Measurements from ENCODE around the gene TSHZ2.

Gene TSHZ2

GRCh38 chr20:52943185-52943841 lies 28.8 kb upstream of the TSHZ2 start:
- WGBS, result 91% methylated on average over 2 of the region's 2 CpGs
- Histone ChIP-seq H3K27ac (ENCODE audit: low read depth, low read length) (no peak overlapping the region), H3K9ac (ENCODE audit: low read depth, low read length) (no peak overlapping the region), H3K4me1 (ENCODE audit: insufficient read depth, low read length) (no peaks in the 10 kb centered on the region), H3K36me3 (ENCODE audit: insufficient read depth, low read length) (no peaks in the 10 kb centered on the region), H3K9me3 (ENCODE audit: insufficient read depth, low read depth, low read length) (no peaks in the 10 kb centered on the region), H3K4me3 (ENCODE audit: low read length) (no peak overlapping the region), H3K27me3 (ENCODE audit: insufficient read depth, low read length) (no peaks in the 10 kb centered on the region)

- H3K4me1 ChIP-seq (ENCODE audit: insufficient read depth, low read length), result no peaks in the 10 kb centered on the region
- H3K9ac ChIP-seq (ENCODE audit: low read depth, low read length), result no peak overlapping the region
- 80% methylated on average over 1 of the region's 1 CpG for WGBS
- no peaks in the 10 kb centered on the region for H3K36me3 ChIP-seq (ENCODE audit: insufficient read depth, low read length)
- no peaks in the 10 kb centered on the region for H3K27me3 ChIP-seq (ENCODE audit: insufficient read depth, low read length)
- no peak overlapping the region for H3K4me3 ChIP-seq (ENCODE audit: low read length)
- no peaks in the 10 kb centered on the region for H3K9me3 ChIP-seq (ENCODE audit: insufficient read depth, low read depth, low read length)
- H3K27ac ChIP-seq (ENCODE audit: low read depth, low read length), result no peak overlapping the region
Observed at GRCh38 chr20:52945268-52945667, 26.9 kb upstream of the TSHZ2 start.

- H3K9me3 ChIP-seq (ENCODE audit: insufficient read depth, low read depth, low read length), result no peaks in the 10 kb centered on the region
- H3K9ac ChIP-seq (ENCODE audit: low read depth, low read length), result no peak overlapping the region
- 89% methylated on average over 1 of the region's 2 CpGs for WGBS
- no peaks in the 10 kb centered on the region for H3K27me3 ChIP-seq (ENCODE audit: insufficient read depth, low read length)
- H3K36me3 ChIP-seq (ENCODE audit: insufficient read depth, low read length), result no peaks in the 10 kb centered on the region
- H3K27ac ChIP-seq (ENCODE audit: low read depth, low read length), result no peak overlapping the region
- H3K4me1 ChIP-seq (ENCODE audit: insufficient read depth, low read length), result no peaks in the 10 kb centered on the region
- H3K4me3 ChIP-seq (ENCODE audit: low read length), result no peak overlapping the region
Observed at GRCh38 chr20:52945862-52946522, 26.2 kb upstream of the TSHZ2 start.

GRCh38 chr20:52948491-52948890 lies 23.7 kb upstream of the TSHZ2 start:
- Histone ChIP-seq H3K27ac (ENCODE audit: low read depth, low read length) (no peak overlapping the region), H3K36me3 (ENCODE audit: insufficient read depth, low read length) (no peaks in the 10 kb centered on the region), H3K4me3 (ENCODE audit: low read length) (no peak overlapping the region), H3K27me3 (ENCODE audit: insufficient read depth, low read length) (no peaks in the 10 kb centered on the region), H3K9ac (ENCODE audit: low read depth, low read length) (no peak overlapping the region), H3K4me1 (ENCODE audit: insufficient read depth, low read length) (no peaks in the 10 kb centered on the region), H3K9me3 (ENCODE audit: insufficient read depth, low read depth, low read length) (no peaks in the 10 kb centered on the region)
- WGBS, result 100% methylated on average over 1 of the region's 1 CpG

- Histone ChIP-seq H3K4me3 (ENCODE audit: low read length) (no peak overlapping the region), H3K27me3 (ENCODE audit: insufficient read depth, low read length) (no peaks in the 10 kb centered on the region), H3K9me3 (ENCODE audit: insufficient read depth, low read depth, low read length) (no peaks in the 10 kb centered on the region), H3K27ac (ENCODE audit: low read depth, low read length) (no peak overlapping the region), H3K9ac (ENCODE audit: low read depth, low read length) (no peak overlapping the region), H3K4me1 (ENCODE audit: insufficient read depth, low read length) (no peaks in the 10 kb centered on the region), H3K36me3 (ENCODE audit: insufficient read depth, low read length) (no peaks in the 10 kb centered on the region)
- WGBS, result 100% methylated on average over 1 of the region's 1 CpG
Observed at GRCh38 chr20:52953020-52953419, 19.1 kb upstream of the TSHZ2 start.

- Histone ChIP-seq H3K9me3 (ENCODE audit: insufficient read depth, low read depth, low read length) (no peaks in the 10 kb centered on the region), H3K4me1 (ENCODE audit: insufficient read depth, low read length) (no peaks in the 10 kb centered on the region), H3K27ac (ENCODE audit: low read depth, low read length) (no peak overlapping the region), H3K4me3 (ENCODE audit: low read length) (no peak overlapping the region), H3K9ac (ENCODE audit: low read depth, low read length) (no peak overlapping the region), H3K36me3 (ENCODE audit: insufficient read depth, low read length) (no peaks in the 10 kb centered on the region), H3K27me3 (ENCODE audit: insufficient read depth, low read length) (no peaks in the 10 kb centered on the region)
- WGBS, result 92% methylated on average over 4 of the region's 6 CpGs
Observed at GRCh38 chr20:52954849-52955248, 17.3 kb upstream of the TSHZ2 start.

GRCh38 chr20:52958211-52958610 lies 13.9 kb upstream of the TSHZ2 start:
- Histone ChIP-seq H3K9me3 (ENCODE audit: insufficient read depth, low read depth, low read length) (no peaks in the 10 kb centered on the region), H3K36me3 (ENCODE audit: insufficient read depth, low read length) (no peaks in the 10 kb centered on the region), H3K4me3 (ENCODE audit: low read length) (no peak overlapping the region), H3K27me3 (ENCODE audit: insufficient read depth, low read length) (no peaks in the 10 kb centered on the region), H3K4me1 (ENCODE audit: insufficient read depth, low read length) (no peaks in the 10 kb centered on the region), H3K9ac (ENCODE audit: low read depth, low read length) (no peak overlapping the region), H3K27ac (ENCODE audit: low read depth, low read length) (no peak overlapping the region)
- WGBS, result 93% methylated on average over 4 of the region's 4 CpGs

- H3K27me3 ChIP-seq (ENCODE audit: insufficient read depth, low read length), result no peaks in the 10 kb centered on the region
- H3K4me3 ChIP-seq (ENCODE audit: low read length), result no peak overlapping the region
- 87% methylated on average over 5 of the region's 5 CpGs for WGBS
- H3K36me3 ChIP-seq (ENCODE audit: insufficient read depth, low read length), result no peaks in the 10 kb centered on the region
- no peaks in the 10 kb centered on the region for H3K9me3 ChIP-seq (ENCODE audit: insufficient read depth, low read depth, low read length)
- H3K9ac ChIP-seq (ENCODE audit: low read depth, low read length), result no peak overlapping the region
- H3K27ac ChIP-seq (ENCODE audit: low read depth, low read length), result no peak overlapping the region
- H3K4me1 ChIP-seq (ENCODE audit: insufficient read depth, low read length), result no peaks in the 10 kb centered on the region
Observed at GRCh38 chr20:52959125-52959524, 13.0 kb upstream of the TSHZ2 start.

- Histone ChIP-seq H3K4me1 (ENCODE audit: insufficient read depth, low read length) (no peaks in the 10 kb centered on the region), H3K9me3 (ENCODE audit: insufficient read depth, low read depth, low read length) (no peaks in the 10 kb centered on the region), H3K27ac (ENCODE audit: low read depth, low read length) (no peak overlapping the region), H3K9ac (ENCODE audit: low read depth, low read length) (no peak overlapping the region), H3K4me3 (ENCODE audit: low read length) (no peak overlapping the region), H3K36me3 (ENCODE audit: insufficient read depth, low read length) (no peaks in the 10 kb centered on the region), H3K27me3 (ENCODE audit: insufficient read depth, low read length) (no peaks in the 10 kb centered on the region)
- 87% methylated on average over 1 of the region's 1 CpG for WGBS
Observed at GRCh38 chr20:52962183-52962582, 10.0 kb upstream of the TSHZ2 start.

GRCh38 chr20:52963131-52963530 lies 9.0 kb upstream of the TSHZ2 start:
- WGBS, result 98% methylated on average over 3 of the region's 3 CpGs

GRCh38 chr20:52964131-52964530 lies 8.0 kb upstream of the TSHZ2 start:
- H3K4me3 ChIP-seq (ENCODE audit: low read length), result no peak overlapping the region
- H3K9ac ChIP-seq (ENCODE audit: low read depth, low read length), result no peak overlapping the region
- H3K27me3 ChIP-seq (ENCODE audit: insufficient read depth, low read length), result no peaks in the 10 kb centered on the region
- H3K4me1 ChIP-seq (ENCODE audit: insufficient read depth, low read length), result no peaks in the 10 kb centered on the region
- H3K27ac ChIP-seq (ENCODE audit: low read depth, low read length), result no peak overlapping the region
- WGBS, result 91% methylated on average over 6 of the region's 6 CpGs
- no peaks in the 10 kb centered on the region for H3K36me3 ChIP-seq (ENCODE audit: insufficient read depth, low read length)
- H3K9me3 ChIP-seq (ENCODE audit: insufficient read depth, low read depth, low read length), result no peaks in the 10 kb centered on the region

More at GRCh38 chr20:52963131-52963530, 9.0 kb upstream of the TSHZ2 start:
- Histone ChIP-seq H3K27me3 (ENCODE audit: insufficient read depth, low read length) (no peaks in the 10 kb centered on the region), H3K9ac (ENCODE audit: low read depth, low read length) (no peak overlapping the region), H3K4me1 (ENCODE audit: insufficient read depth, low read length) (no peaks in the 10 kb centered on the region), H3K27ac (ENCODE audit: low read depth, low read length) (no peak overlapping the region), H3K4me3 (ENCODE audit: low read length) (no peak overlapping the region), H3K36me3 (ENCODE audit: insufficient read depth, low read length) (no peaks in the 10 kb centered on the region), H3K9me3 (ENCODE audit: insufficient read depth, low read depth, low read length) (no peaks in the 10 kb centered on the region)
